AG10803 (cell line): Measurements from ENCODE around the gene FBXL16.
"Not testable (repeated sequence)": the region's sequence is repeated elsewhere in the genome, so short reads cannot be mapped to it uniquely, and the experiment has no call there.

ENCODE experiments used
- DNase-seq: peaks from one replicate; pipeline ENCODE4 v3.0.0; 2010; ENCODE audit warnings: low read depth
- H3K4me3 ChIP-seq: 2 replicates; pipeline ENCODE4 v1.5.1; 2011; ENCODE audit warnings: mild to moderate bottlenecking, low read length, control low read depth
- TF ChIP-seq, protein P1 (sequence below): conservative IDR thresholded peaks from 2 replicates; pipeline ENCODE4 v1.5.1; 2011; ENCODE audit warnings: mild to moderate bottlenecking, low read length, control low read depth, inconsistent platforms

The FBXL16 gene

DNA sequence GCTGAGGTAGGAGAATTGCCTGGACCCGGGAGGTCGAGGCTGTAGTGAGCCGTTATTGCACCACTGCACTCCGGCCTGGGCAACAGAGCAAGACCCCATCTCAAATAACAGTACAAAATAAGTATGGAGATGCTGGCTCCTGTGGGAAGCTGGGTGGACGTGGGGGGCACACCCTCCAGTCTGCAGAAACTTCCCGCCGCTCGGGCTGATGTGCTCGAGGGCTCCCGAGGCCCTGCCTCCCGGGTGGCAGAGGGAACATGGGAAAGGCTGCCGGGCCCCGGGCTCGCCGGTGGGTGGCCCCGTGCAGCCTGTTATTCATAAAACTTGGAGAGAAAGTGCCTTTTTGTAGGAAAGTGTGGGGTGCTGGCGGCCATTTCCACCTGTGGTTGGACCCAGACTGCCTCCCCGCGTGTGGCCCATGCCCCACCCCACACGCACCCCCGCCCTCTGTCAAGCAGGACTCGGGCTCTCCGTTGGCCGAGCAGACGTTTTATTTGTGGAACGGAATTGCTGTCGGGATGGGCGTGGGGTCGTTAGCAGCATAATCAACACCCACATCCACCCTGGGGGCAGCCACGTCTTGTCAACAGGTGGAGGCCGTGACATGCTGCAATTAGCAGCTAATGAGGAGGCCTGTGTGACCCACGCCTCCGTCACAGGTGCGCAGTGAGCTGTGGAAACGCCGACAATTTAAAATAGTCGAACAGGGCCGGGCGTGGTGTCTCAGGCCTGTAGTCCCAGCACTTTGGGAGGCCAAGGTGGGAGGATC, 42.6 kb upstream of the FBXL16 start:
- TF ChIP-seq, protein P1, sequence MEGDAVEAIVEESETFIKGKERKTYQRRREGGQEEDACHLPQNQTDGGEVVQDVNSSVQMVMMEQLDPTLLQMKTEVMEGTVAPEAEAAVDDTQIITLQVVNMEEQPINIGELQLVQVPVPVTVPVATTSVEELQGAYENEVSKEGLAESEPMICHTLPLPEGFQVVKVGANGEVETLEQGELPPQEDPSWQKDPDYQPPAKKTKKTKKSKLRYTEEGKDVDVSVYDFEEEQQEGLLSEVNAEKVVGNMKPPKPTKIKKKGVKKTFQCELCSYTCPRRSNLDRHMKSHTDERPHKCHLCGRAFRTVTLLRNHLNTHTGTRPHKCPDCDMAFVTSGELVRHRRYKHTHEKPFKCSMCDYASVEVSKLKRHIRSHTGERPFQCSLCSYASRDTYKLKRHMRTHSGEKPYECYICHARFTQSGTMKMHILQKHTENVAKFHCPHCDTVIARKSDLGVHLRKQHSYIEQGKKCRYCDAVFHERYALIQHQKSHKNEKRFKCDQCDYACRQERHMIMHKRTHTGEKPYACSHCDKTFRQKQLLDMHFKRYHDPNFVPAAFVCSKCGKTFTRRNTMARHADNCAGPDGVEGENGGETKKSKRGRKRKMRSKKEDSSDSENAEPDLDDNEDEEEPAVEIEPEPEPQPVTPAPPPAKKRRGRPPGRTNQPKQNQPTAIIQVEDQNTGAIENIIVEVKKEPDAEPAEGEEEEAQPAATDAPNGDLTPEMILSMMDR = no peak
- H3K4me3 ChIP-seq = no peak overlapping the region
- DNase-seq = no peak

DNA sequence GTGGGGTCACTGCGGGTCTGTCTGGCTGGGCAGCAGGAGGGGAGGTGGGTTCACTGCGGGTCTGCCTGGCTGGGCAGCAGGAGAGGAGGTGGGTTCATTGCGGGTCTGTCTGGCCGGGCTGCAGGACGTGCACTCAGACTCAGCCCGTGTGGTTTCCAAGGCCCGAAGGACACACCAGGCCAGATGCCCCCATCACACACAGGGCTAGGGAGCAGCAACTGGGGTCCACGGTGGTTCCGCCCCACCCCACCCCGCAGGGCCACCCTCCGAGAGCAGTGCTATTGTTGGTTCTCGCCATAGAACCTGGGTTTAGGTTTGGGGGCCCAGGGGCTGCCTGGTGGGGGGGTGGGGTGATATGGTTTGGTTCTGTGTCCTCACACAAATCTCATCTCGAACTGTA, 41.0 kb upstream of the FBXL16 start:
- DNase-seq = no peak
- no peak overlapping the region for H3K4me3 ChIP-seq
- TF ChIP-seq, protein P1 = no peak

DNA sequence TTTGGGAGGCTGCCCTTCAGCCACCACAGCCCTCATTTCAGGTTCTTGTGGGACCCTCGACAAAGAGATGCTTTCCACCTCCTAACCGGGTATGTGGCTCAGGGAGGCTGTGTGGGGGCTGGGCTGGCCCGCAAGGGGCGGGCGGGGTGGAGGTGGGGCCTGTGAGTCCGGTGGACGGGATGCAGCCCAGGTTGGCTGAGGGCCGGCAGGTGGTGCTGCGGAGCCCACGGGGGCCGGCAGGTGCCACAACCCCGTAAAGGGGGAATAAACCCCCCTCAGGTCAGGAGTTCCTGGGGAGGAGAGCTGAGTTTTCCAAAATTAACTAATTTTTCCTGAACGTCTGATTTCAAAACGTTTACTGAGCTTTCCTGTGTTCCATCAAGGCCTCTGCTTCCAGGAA, 40.1 kb upstream of the FBXL16 start:
- no peak for DNase-seq
- no peak overlapping the region for H3K4me3 ChIP-seq
- TF ChIP-seq, protein P1 = peak; percentile 8; the same call in 1 of the 2 replicates

DNA sequence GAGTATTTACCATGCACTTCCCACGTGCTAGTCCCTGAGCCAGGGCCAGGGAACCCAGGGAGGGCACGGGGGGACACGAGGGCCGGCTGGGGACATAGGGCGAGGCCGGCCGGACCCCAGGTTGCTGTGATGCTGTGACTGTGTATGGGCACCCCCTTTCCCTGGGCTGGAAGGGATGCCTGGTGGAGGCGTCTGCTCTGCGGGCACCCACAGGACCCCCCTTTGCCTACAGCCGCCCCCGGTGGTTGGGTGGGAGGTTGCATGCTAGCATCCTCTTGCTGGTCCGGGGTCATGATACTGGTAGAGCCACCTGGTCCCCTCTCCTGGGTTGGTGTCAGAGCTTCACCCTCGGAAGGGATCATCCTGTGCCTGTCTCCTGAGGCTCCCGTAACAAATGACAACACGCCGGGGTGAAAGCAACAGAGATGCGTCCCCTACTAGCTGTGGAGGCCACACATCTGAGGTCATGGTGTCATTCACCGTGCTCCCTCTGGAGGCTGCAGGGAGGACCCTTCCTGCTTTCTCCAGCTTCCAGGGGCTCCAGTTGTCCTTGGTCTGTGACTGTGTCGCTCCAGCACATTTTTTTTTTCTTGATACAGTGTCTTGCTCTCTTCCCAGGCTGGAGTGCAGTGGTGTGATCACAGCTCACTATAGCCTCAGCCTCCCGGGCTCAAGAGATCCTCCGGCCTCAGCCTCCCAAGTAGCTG, 38.3 kb upstream of the FBXL16 start:
- TF ChIP-seq, protein P1 = no peak
- no peak overlapping the region for H3K4me3 ChIP-seq
- no peak for DNase-seq

DNA sequence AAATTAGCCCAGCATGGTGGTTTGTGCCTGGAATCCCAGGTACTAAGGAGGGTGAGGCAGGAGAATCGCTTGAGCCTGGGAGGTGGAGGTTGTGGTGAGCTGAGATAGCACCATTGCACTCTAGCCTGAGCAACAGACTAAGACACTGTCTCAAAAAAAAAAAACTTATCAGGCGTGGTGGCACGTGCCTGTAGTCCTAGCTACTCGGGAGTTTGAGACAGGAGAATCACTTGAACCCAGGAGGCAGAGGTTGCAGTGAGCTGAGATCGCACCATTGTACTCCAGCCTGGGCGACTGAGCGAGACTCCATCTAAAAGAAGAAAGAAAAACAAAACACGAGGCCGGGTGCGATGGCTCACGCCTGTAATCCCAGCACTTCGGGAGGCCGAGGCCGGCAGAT, 37.3 kb upstream of the FBXL16 start:
- H3K4me3 ChIP-seq, DNase-seq: not testable (repeated sequence)

DNA sequence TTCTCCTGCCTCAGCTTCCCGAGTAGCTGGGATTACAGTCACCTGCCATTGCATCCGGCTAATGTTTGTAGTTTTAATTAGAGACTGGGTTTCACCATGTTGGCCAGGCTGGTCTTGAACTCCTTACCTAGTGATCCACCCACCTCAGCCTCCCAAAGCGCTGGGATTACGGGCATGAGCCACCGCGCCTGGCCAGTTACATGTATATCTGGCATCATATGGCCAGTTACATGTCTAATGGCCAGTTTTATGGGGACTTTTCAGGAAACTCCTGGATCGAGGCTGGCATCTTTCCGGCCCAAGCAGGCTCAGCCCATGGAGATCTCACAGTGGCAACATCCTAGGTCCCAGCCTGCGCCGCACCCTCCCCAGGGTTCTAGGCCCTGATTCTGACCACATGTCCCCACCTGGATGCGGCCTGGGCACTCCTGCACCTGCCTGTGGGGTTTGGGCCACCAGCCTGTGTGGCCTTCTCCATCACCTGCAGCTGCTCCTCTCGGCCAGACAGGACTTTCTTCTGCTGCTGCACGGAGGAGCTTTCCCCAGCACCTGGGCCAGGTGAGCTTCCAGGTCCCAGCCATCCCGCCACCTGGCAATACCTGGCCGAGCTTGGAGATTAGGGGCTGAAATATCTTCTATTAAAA, 36.5 kb upstream of the FBXL16 start:
- no peak for DNase-seq
- H3K4me3 ChIP-seq = no peak overlapping the region
- TF ChIP-seq, protein P1 = no peak

DNA sequence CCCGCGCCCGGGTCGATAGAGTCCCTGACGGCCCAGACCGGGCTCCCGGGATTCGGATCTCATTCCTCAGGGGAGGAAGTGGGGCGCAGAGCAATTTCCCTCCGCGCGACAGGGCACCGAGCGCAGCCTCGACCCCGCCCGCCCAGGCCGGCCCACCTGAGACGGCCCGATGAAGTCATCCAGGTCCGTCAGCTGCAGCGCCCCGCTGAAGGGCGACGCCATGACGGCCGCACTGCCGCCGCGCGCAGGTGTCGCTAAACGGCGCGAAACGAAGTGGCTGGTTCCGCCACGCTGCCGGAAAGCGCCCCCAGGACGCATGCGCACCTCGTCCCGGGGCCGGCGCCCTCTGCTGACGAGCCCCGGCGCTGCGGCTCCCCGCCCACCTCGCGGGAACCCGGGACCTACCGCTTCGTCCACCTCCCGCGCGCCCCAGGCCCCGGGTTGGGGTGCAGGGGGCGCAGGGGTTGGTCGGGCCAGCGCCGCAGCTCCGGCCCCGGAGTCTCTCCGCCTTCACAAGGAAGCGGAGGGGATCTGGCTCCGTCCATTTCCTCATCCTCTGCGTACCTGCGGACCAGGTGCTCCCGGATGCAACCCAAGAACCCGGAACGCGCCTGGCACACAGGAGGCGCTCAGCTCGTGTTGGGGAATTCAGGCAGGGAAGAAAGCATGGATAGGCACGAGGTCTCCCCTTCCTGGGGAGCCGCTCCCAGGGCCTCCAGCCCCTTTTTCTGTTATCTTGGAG, 35.3 kb upstream of the FBXL16 start, which contains the start of gene CIAO3:
CIAO3 (minus strand) TSS at position 234 of the 742 bp plus-strand sequence; CDS start at position 222, 12 bp downstream.
- DNase-seq = peak; percentile 90
- TF ChIP-seq, protein P1 = peak; percentile 50
- peak within 1 kb of the TSS; percentile 73 for H3K4me3 ChIP-seq
